Breast epithelium (tissue), 3 donors: Measurements from ENCODE around the gene PRR11.

Source experiments
- CTCF ChIP-seq, 3 donors: fragments of 450-650 bp; IDR thresholded peaks; one replicate each; pipeline ENCODE4 v1.5.1; 2016 to 2017; ENCODE audit warnings: antibody characterized with exemption in 3 of 3, mild to moderate bottlenecking in 3 of 3, moderate library complexity in 3 of 3
- POLR2A ChIP-seq: fragments of 450-650 bp; IDR thresholded peaks from one replicate; pipeline ENCODE4 v1.6.1; 2016; ENCODE audit warnings: antibody characterized with exemption, mild to moderate bottlenecking, moderate library complexity

- TF ChIP-seq CTCF (IDR thresholded peaks at IDR 0.05) = no peak
- TF ChIP-seq POLR2A = no peak
Measured at GRCh38 chr17:59180626-59181025, 25.1 kb downstream of the PRR11 start.
